Neural cell (in vitro differentiated cells): ENCODE data around the gene XCR1.

ENCODE experiments used
- MXI1 ChIP-seq: fragments of 450-650 bp; conservative IDR thresholded peaks from 2 replicates; pipeline ENCODE4 v1.6.1; 2014; ENCODE audit warnings: antibody characterized with exemption, mild to moderate bottlenecking; ENCODE audit not compliant: poor library complexity, severe bottlenecking
- POLR2AphosphoS5 ChIP-seq: IDR thresholded peaks from 2 replicates; pipeline ENCODE4 v1.6.1; 2012
- TF ChIP-seq, protein P1 (sequence below): fragments of 450-650 bp; IDR thresholded peaks from 2 replicates; pipeline ENCODE4 v1.5.1; 2014; ENCODE audit warnings: antibody characterized with exemption, mild to moderate bottlenecking, moderate library complexity; ENCODE audit not compliant: poor library complexity, severe bottlenecking

DNA sequence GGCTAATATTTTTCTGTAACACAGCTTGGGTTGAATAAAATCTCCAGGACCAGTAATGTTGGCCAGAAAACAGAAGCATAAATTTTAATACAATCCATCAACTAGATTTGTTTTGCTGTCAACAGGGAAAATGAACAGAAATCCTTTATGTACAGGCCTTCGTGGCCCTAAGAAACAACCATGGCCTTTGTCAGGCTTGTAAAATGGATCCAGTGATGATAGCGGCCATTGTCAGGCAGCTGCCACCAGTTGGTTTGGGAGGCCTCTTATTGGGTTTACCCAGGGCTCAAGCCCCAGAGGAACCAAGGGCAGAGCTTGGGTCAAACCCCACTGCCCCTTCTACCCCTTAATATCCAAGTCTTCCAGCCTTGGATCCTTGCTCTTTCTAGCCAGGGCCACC, 26.1 kb downstream of the XCR1 start:
- TF ChIP-seq, protein P1, sequence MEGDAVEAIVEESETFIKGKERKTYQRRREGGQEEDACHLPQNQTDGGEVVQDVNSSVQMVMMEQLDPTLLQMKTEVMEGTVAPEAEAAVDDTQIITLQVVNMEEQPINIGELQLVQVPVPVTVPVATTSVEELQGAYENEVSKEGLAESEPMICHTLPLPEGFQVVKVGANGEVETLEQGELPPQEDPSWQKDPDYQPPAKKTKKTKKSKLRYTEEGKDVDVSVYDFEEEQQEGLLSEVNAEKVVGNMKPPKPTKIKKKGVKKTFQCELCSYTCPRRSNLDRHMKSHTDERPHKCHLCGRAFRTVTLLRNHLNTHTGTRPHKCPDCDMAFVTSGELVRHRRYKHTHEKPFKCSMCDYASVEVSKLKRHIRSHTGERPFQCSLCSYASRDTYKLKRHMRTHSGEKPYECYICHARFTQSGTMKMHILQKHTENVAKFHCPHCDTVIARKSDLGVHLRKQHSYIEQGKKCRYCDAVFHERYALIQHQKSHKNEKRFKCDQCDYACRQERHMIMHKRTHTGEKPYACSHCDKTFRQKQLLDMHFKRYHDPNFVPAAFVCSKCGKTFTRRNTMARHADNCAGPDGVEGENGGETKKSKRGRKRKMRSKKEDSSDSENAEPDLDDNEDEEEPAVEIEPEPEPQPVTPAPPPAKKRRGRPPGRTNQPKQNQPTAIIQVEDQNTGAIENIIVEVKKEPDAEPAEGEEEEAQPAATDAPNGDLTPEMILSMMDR: no peak
- no peak for TF ChIP-seq POLR2AphosphoS5
- TF ChIP-seq MXI1: no peak
